Embryonic facial prominence (tissue), 1 donor: ENCODE measurements around the gene CCNB1.
"Not testable (repeated sequence)": the region's sequence is repeated elsewhere in the genome, so short reads cannot be mapped to it uniquely, and the experiment has no call there.

ENCODE experiments used
- DNase-seq: peaks from one replicate; pipeline ENCODE4 v3.0.0-alpha.2; 2016; ENCODE audit errors: extremely low spot score

CCNB1 gene

GRCh38 chr5:69166686-69167492 lies at the start of gene CCNB1:
CCNB1 (plus strand) TSS chr5:69167150; CDS start chr5:69167263, 113 bp downstream.
- DNase-seq: peak; percentile 94

DNA sequence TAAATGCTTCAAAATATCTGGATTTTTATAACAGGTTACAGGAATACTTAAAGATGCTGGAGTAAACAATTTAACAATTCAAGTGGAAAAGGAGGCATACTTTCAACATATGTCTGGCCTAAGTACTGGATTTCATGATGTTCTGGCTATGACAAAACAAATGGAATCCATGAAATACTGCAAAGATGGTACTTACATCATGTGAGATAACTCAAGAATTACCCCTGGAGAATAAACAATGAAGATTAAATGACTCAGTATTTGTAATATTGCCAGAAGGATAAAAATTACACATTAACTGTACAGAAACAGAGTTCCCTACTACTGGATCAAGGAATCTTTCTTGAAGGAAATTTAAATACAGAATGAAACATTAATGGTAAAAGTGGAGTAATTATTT lies 37.5 kb upstream of the CCNB1 start:
- no peak for DNase-seq

GRCh38 chr5:69130241-69130640 lies 36.7 kb upstream of the CCNB1 start:
- DNase-seq: no peak

- DNase-seq: no peak
Observed at GRCh38 chr5:69131304-69131703, 35.6 kb upstream of the CCNB1 start.

DNA sequence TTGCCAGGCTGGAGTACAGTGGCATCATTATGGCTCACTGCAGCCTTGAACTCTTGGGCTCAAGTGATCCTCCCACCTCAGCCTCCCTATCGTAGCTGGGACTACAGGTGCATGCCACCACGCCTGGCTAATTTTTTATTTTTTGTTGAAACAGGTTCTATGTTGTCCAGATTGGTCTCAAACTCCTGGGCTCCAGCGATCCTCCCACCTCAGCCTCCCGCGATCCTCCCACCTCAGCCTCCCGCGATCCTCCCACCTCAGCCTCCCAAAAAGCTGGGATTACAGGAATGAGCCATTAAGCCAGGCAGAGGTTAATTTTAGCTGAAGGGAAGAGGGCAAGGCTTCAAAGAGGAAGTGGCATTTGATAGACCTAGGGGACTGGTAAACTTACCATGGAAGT lies 32.8 kb upstream of the CCNB1 start:
- DNase-seq: no peak

- no peak for DNase-seq
Observed at GRCh38 chr5:69136293-69136692, 30.7 kb upstream of the CCNB1 start.

GRCh38 chr5:69137208-69137607 lies 29.7 kb upstream of the CCNB1 start:
- DNase-seq: not testable (repeated sequence)

GRCh38 chr5:69137807-69138206 lies 29.1 kb upstream of the CCNB1 start:
- no peak for DNase-seq

GRCh38 chr5:69138766-69139165 lies 28.2 kb upstream of the CCNB1 start:
- DNase-seq: no peak

- DNase-seq: not testable (repeated sequence)
Observed at GRCh38 chr5:69140239-69140638, 26.7 kb upstream of the CCNB1 start.

DNA sequence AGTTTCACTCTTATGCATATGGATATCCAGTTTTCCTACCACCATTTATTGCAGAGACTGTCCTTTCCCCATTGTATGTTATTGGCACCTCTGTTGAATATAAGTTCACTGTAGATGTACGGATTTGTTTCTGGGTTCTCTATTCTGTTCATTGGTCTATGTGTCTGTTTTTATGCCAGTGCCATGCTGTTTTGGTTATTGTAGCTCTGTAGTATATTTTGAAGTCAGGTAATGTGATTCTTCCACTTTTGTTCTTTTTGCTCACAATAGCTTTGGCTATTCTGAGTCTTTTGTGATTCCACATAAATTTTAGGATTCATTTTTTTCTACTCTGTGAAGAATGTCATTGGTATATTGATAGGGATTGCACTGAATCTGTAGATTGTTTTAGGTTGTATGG lies 26.1 kb upstream of the CCNB1 start:
- no peak for DNase-seq

- DNase-seq: not testable (repeated sequence)
Observed at GRCh38 chr5:69148576-69148975, 18.4 kb upstream of the CCNB1 start.

DNA sequence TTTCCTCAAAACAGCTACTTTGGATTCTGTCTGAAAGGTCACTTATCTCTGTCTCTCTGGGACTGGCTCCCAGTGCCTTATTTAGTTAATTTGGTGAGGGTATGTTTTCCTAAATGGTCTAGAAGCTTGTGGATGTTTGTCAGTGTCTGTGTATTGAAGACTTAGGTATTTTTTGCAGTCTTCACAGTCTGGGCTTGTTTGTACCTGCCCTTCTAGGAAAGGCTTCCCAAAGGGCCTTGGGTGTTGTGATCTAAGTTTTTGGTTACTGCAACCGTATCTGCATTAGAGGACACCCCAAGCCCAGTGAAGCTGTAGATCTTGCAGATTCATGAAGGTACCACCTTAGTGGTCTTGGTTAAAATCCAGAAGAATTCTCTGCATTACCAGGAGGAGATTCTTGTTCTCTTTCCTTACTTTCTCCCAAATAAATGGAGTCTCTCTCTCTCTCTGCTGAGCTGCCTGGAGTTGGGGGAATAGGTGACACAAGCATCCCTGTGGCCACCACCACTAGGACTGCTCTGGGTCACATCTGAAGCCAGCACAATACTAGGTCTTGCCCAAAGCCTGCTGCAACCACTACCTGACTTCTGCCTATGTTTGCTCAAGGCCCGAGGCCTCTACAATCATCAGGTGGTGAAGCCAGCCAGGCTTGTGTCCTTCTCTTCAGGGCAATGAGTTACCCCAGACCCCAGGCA lies 17.8 kb upstream of the CCNB1 start:
- DNase-seq: no peak

GRCh38 chr5:69149676-69150010 lies 17.3 kb upstream of the CCNB1 start:
- no peak for DNase-seq

DNA sequence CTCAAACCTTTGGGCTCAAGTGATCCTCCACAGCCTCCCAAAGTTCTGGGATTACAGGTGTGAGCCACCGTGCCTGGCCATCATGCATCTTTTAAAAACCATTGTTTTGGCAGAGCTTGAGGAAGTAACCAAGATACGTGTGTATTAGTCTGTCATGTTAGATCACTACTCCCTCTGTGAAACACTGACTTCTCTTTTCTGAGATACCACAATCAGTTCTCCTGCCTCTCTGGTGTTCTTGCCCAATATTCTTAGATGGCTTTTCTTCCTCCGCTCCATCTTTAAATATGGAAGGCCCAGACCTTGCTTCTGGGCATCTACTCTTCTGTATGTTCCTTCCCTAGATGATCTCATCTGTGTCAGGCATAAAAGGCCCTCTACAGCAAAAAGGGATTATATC lies 14.2 kb upstream of the CCNB1 start:
- DNase-seq: no peak

GRCh38 chr5:69156456-69156855 lies 10.5 kb upstream of the CCNB1 start:
- no peak for DNase-seq

DNA sequence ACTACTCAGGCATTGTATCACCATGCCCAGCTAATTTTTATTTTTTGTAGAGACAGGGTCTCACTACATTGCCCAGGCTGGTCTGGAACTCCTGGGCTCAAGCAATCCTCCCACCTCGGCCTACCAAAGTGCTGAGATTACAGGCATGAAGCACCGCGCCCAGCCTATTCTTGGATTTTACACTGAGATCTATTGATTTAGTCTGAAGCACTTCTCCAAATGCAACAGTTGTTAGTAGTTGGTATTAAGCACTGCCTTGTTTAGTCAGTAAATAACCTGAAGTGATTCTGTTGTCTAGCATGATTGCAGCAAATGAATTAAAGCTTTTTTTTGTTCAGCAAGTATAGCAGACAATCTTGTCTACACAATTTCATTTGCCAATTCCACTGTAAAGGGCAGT lies 8.9 kb upstream of the CCNB1 start:
- DNase-seq: no peak

GRCh38 chr5:69160651-69161050 lies 6.3 kb upstream of the CCNB1 start:
- DNase-seq: no peak

DNA sequence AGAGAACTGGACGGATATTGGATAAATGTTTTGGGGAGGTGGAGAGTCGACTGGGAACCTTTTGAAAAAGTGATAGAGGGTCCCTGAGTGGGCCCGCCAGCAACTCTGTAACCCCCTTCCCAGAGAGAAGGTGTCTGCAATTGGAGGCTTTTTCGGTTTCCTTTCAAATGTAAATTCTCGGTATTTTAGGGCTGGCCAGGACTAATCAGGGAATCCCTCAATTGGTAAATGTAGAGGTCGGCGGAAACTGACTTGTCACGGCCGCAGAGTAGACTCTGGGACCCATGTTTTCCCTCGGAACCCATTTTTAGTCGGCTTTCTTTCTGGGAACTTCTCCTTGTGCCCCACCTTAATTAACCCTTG lies 524 bp downstream of the CCNB1 start:
- no peak for DNase-seq

- DNase-seq: no peak
Observed at GRCh38 chr5:69167929-69168328, 979 bp downstream of the CCNB1 start.

- no peak for DNase-seq
Observed at GRCh38 chr5:69170495-69170894, 3.5 kb downstream of the CCNB1 start.

- DNase-seq: no peak
Observed at GRCh38 chr5:69170969-69171368, 4.0 kb downstream of the CCNB1 start.

DNA sequence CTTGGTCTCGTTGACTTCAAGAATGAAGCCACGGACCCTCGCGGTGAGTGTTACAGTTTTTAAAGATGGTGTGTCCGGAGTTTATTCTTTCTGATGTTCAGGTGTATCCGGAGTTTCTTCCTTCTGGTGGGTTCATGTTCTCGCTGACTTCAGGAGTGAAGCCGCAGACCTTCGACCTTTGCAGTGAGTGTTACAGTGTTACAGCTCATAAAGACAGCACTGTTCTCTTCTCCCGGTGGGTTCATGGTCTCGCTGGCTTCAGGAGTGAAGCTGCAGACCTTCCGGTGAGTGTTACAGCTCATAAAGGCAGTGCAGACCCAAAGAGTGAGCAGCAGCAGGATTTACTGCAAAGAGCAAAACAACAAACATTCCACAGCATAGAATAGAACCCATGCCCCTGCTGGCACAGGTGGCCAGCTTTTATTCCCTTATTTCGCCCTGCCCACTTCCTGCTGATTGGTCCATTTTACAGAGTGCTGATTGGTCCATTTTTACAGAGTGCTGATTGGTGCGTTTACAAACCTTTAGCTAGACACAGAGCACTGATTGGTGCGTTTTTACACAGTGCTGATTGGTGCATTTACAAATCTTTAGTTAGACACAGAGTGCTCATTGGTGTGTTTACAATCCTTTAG lies 14.8 kb downstream of the CCNB1 start:
- not testable (repeated sequence) for DNase-seq
